B cell (primary cell): Measurements from ENCODE around the gene CDC45. TPM values are rescaled to one million over a fixed set of nuclear protein-coding genes. Genes with fewer than 3 reads are reported as not detected.

Experiments used
- ATAC-seq: fragments of 200-7000 bp; cut with Tn5 transposase; one replicate; pipeline ENCODE4 v1.10.0; 2021; ENCODE audit warnings: low read depth, mild to moderate bottlenecking, moderate number of reproducible peaks, moderate library complexity
- CTCF ChIA-PET: fragments of 350-600 bp; sonication (Branson Sonifier 250); formaldehyde crosslinking; loops from one replicate; lab custom pipeline; 2021; ENCODE audit warnings: antibody characterized with exemption, inconsistent platforms; lab: Charles Lee
- POLR2A ChIA-PET: fragments of 350-600 bp; sonication (Branson Sonifier 250); formaldehyde crosslinking; loops from one replicate; lab custom pipeline; 2021; ENCODE audit warnings: antibody characterized with exemption; lab: Charles Lee
- DNase-seq: peaks from one replicate; pipeline ENCODE4 v3.0.0; 2013
- H2AFZ ChIP-seq: 2 replicates; pipeline ENCODE4 v1.6.1; 2012; ENCODE audit warnings: mild to moderate bottlenecking, low read depth, low read length; ENCODE audit not compliant: insufficient read depth, poor library complexity, severe bottlenecking
- H3K27ac ChIP-seq, 2 donors: 1 replicate in 1 of 2; 2 replicates in 1 of 2; pipeline ENCODE4 v1.5.1; 2012 to 2013; ENCODE audit warnings: low read length in 2 of 2, mild to moderate bottlenecking in 2 of 2, moderate library complexity in 1 of 2
- H3K27me3 ChIP-seq, 4 experiments: fragments of 200-600 bp in 1 of 4; sonication (generic) in 1 of 4; replicated peaks in 1 of 4; 1 replicate in 2 of 4; 2 replicates in 2 of 4; pipeline versions ENCODE4 v1.6.1 to v1.7.0; 2013 to 2016; ENCODE audit warnings: low read length in 3 of 4, mild to moderate bottlenecking in 2 of 4, mixed read lengths in 1 of 4, moderate library complexity in 1 of 4; ENCODE audit not compliant: insufficient read depth in 4 of 4, control insufficient read depth in 3 of 4; ENCODE audit errors: control extremely low read depth in 1 of 4
- H3K36me3 ChIP-seq, 2 experiments: replicated peaks in 1 of 2; 1 replicate in 1 of 2; 2 replicates in 1 of 2; pipeline versions ENCODE4 v1.6.1 to v1.7.1; 2013; ENCODE audit warnings: low read length in 1 of 2; ENCODE audit not compliant: insufficient read depth in 2 of 2, control insufficient read depth in 1 of 2; ENCODE audit errors: control extremely low read depth in 1 of 2, extremely low read depth in 1 of 2
- H3K4me1 ChIP-seq, 2 donors: fragments of 200-600 bp in 1 of 2; sonication (generic) in 1 of 2; 1 replicate in 1 of 2; 2 replicates in 1 of 2; pipeline versions ENCODE4 v1.5.1 to v1.6.1; 2013 to 2017; ENCODE audit warnings: low read length in 2 of 2; ENCODE audit not compliant: control insufficient read depth in 2 of 2, insufficient read depth in 2 of 2
- H3K4me2 ChIP-seq: replicated peaks from 2 replicates; pipeline ENCODE3; 2012; ENCODE audit warnings: mild to moderate bottlenecking, low read depth, low read length; ENCODE audit not compliant: poor library complexity, severe bottlenecking
- H3K4me3 ChIP-seq, 5 experiments: fragments of 200-600 bp in 1 of 5; sonication (generic) in 1 of 5; 1 replicate in 3 of 5; 2 replicates in 2 of 5; pipeline versions ENCODE4 v1.5.1 to v1.7.0; 2011 to 2016; ENCODE audit warnings: low read length in 4 of 5, mild to moderate bottlenecking in 4 of 5, low read depth in 2 of 5, control low read depth in 1 of 5, moderate library complexity in 1 of 5; ENCODE audit not compliant: insufficient read depth in 1 of 5; ENCODE audit errors: control extremely low read depth in 1 of 5, extremely low read depth in 1 of 5
- H3K79me2 ChIP-seq: fragments of 200-600 bp; sonication (generic); one replicate; pipeline ENCODE4 v1.6.0; 2016; ENCODE audit warnings: low read length; ENCODE audit not compliant: control insufficient read depth, insufficient read depth
- H3K9ac ChIP-seq: fragments of 200-600 bp; sonication (generic); 2 replicates; pipeline ENCODE4 v1.6.1; 2017; ENCODE audit warnings: mild to moderate bottlenecking, low read length, moderate library complexity
- H3K9me3 ChIP-seq, 3 donors: one replicate each; pipeline versions ENCODE4 v1.6.1 to v1.7.1; 2013; ENCODE audit warnings: low read length in 2 of 3; ENCODE audit not compliant: control insufficient read depth in 2 of 3, insufficient read depth in 1 of 3; ENCODE audit errors: control extremely low read depth in 1 of 3
- H4K20me1 ChIP-seq: 2 replicates; pipeline ENCODE4 v1.6.0; 2012; ENCODE audit warnings: mild to moderate bottlenecking, low read length; ENCODE audit not compliant: insufficient read depth, control insufficient read depth, poor library complexity, severe bottlenecking
- H3K27ac Mint-ChIP-seq: one replicate; pipeline ENCODE4 v1.8.0; 2021; ENCODE audit warnings: mixed read lengths
- H3K27me3 Mint-ChIP-seq: one replicate; pipeline ENCODE4 v1.8.0; 2021; ENCODE audit warnings: mixed read lengths
- H3K4me1 Mint-ChIP-seq: one replicate; pipeline ENCODE4 v1.8.0; 2021; ENCODE audit warnings: mixed read lengths
- H3K4me3 Mint-ChIP-seq: one replicate; pipeline ENCODE4 v1.8.0; 2021; ENCODE audit warnings: mixed read lengths
- H3K9me3 Mint-ChIP-seq: one replicate; pipeline ENCODE4 v1.8.0; 2022; ENCODE audit warnings: mixed read lengths; ENCODE audit not compliant: insufficient read depth
- CTCF ChIP-seq: fragments of 200-600 bp; IDR thresholded peaks from one replicate; pipeline ENCODE4 v1.8.0; 2022; ENCODE audit warnings: antibody characterized with exemption, mild to moderate bottlenecking
- EZH2 ChIP-seq: IDR thresholded peaks from 2 replicates; pipeline ENCODE4 v1.6.1; 2012; ENCODE audit warnings: borderline replicate concordance, low read depth, mild to moderate bottlenecking, moderate library complexity, low read length; ENCODE audit not compliant: insufficient read depth, poor library complexity, severe bottlenecking
- WGBS: methylation state at CpG from one replicate; pipeline ENCODE4 v1.1.5; 2013; ENCODE audit warnings: missing lambda C conversion rate; ENCODE audit not compliant: insufficient coverage; 5-methylcytosine and 5-hydroxymethylcytosine counted together
- intact Hi-C: fragments of 100-400 bp; cut with micrococcal nuclease; formaldehyde crosslinking; loops from one replicate; pipeline ENCODE4 v1.10.0; 2022
- polyA plus RNA-seq: library from polyadenylated mRNA; depleted of rRNA; stranded (reverse); fragments of >200 nt; gene quantifications from 2 replicates; pipeline ENCODE4 v1.2.3, GENCODE V29; 2012
- total RNA-seq, 2 donors: library from RNA; stranded (reverse); fragments of 120-200 nt in 1 of 2; gene quantifications; 1 replicate in 1 of 2; 2 replicates in 1 of 2; pipeline versions ENCODE4 v1.2.3 to v1.2.4, GENCODE V29; 2013 to 2022

CDC45 gene
- total and polyA plus RNA-seq, 2 donors (not counting 1 experiment from before 2014, with no cell fraction given): 0.49 to 1.4 TPM

- Histone ChIP-seq H3K36me3 (no peaks in the 10 kb centered on the region), H3K9ac (no peak overlapping the region), H2AFZ (no peak overlapping the region), H3K79me2 (no peaks in the 10 kb centered on the region), H3K27ac (no peak overlapping the region), H3K4me2 (no peak overlapping the region), H3K27me3 (peaks cover 0 to 10% (median 0%) of the 10 kb centered on the region in 4 experiments), H3K4me3 (no peak overlapping the region), H3K4me1 (no peaks in the 10 kb centered on the region), H3K9me3 (peaks cover 0 to 3% (median 0%) of the 10 kb centered on the region in 3 donors), H4K20me1 (no peaks in the 10 kb centered on the region)
- Mint-ChIP-seq H3K9me3 (no peaks in the 10 kb centered on the region), H3K27ac (no peak overlapping the region), H3K4me1 (no peaks in the 10 kb centered on the region), H3K4me3 (no peak overlapping the region), H3K27me3 (peaks cover 22% of the 10 kb centered on the region)
- WGBS: 88% methylated on average over 8 of the region's 9 CpGs
- no peak for ATAC-seq
- intact Hi-C loops: no loop called here
- POLR2A ChIA-PET: no interaction called here
- DNase-seq: no peak
- CTCF ChIA-PET: no interaction called here
- TF ChIP-seq CTCF: no peak
- no peak for TF ChIP-seq EZH2
Observed at GRCh38 chr22:19568337-19569275, 88.9 kb downstream of the CDC45 start.

GRCh38 chr22:19569276-19569640 lies 89.5 kb downstream of the CDC45 start:
- Mint-ChIP-seq H3K9me3 (no peaks in the 10 kb centered on the region), H3K4me1 (no peaks in the 10 kb centered on the region), H3K4me3 (no peak overlapping the region), H3K27me3 (peaks cover 29% of the 10 kb centered on the region), H3K27ac (no peak overlapping the region)
- H3K9me3 ChIP-seq: no peaks in the 10 kb centered on the region
- no CpG with 5 or more reads among the region's 1 CpG for WGBS
- no peak overlapping the region for H3K4me2 ChIP-seq
- POLR2A ChIA-PET: no interaction called here
- no peaks in the 10 kb centered on the region for H3K4me1 ChIP-seq
- no peak overlapping the region for H3K4me3 ChIP-seq
- ATAC-seq (no peak), DNase-seq (no peak)
- H4K20me1 ChIP-seq: no peaks in the 10 kb centered on the region
- H3K27ac ChIP-seq: no peak overlapping the region
- peaks cover 0 to 10% (median 0%) of the 10 kb centered on the region in 4 experiments for H3K27me3 ChIP-seq
- intact Hi-C loops: no loop called here
- H2AFZ ChIP-seq: no peak overlapping the region
- TF ChIP-seq CTCF (no peak), EZH2 (no peak)
- no peaks in the 10 kb centered on the region for H3K36me3 ChIP-seq
- CTCF ChIA-PET: no interaction called here
- no peaks in the 10 kb centered on the region for H3K79me2 ChIP-seq
- no peak overlapping the region for H3K9ac ChIP-seq
